SK-N-SH (cell line): ENCODE measurements around the gene OR6P1.

Experiments
- CTCF ChIP-seq: fragments of 200-600 bp; sonication (generic); IDR thresholded peaks from 2 replicates; pipeline ENCODE4 v1.6.1; 2017; ENCODE audit warnings: antibody characterized with exemption, mild to moderate bottlenecking, moderate library complexity
- POLR2AphosphoS5 ChIP-seq: IDR thresholded peaks from 2 replicates; pipeline ENCODE4 v1.6.1; 2012; ENCODE audit warnings: low read depth, low read length
- RFX5 ChIP-seq: IDR thresholded peaks from 2 replicates; pipeline ENCODE4 v1.6.1; 2012; ENCODE audit warnings: mild to moderate bottlenecking, improper control_type of control experiment, low read length
- TCF12 ChIP-seq: IDR thresholded peaks from 2 replicates; pipeline ENCODE4 v1.4.0; 2012
- ZBTB33 ChIP-seq: IDR thresholded peaks from 2 replicates; pipeline ENCODE4 v1.4.0; 2012; ENCODE audit warnings: low read depth, borderline replicate concordance

GRCh38 chr1:158604968-158605367 lies 34.6 kb upstream of the OR6P1 start, which contains the start of gene OR10Z1:
- TF ChIP-seq TCF12 (no peak), ZBTB33 (no peak), RFX5 (no peak), CTCF (no peak), POLR2AphosphoS5 (no peak)
